ENCODE measurements around the gene ADGRG4.
"Not testable (repeated sequence)": the region's sequence is repeated elsewhere in the genome, so short reads cannot be mapped to it uniquely, and the experiment has no call there.

The ADGRG4 gene

DNA sequence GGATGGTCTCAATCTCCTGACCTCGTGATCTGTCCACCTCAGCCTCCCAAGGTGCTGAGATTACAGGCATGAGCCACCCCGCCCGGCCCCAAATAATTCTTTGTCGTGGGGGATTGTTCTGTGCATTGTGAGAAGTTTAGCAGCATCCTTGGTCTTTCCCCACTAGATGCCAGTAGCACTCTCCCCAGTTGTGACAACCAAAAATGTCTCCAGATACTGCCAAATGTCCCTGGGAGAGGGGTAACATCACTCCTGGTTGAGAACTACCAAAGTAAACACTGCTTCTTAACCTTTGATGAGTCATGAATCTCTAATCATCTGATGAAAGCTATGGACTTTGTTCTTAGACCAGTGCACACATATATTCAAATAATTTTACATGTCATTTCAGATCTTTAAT, 96.2 kb downstream of the ADGRG4 start:
- Mint-ChIP-seq H3K9me3 (no peaks in the 10 kb centered on the region), H3K4me1 (no peaks in the 10 kb centered on the region), H3K27ac (no peak overlapping the region)

DNA sequence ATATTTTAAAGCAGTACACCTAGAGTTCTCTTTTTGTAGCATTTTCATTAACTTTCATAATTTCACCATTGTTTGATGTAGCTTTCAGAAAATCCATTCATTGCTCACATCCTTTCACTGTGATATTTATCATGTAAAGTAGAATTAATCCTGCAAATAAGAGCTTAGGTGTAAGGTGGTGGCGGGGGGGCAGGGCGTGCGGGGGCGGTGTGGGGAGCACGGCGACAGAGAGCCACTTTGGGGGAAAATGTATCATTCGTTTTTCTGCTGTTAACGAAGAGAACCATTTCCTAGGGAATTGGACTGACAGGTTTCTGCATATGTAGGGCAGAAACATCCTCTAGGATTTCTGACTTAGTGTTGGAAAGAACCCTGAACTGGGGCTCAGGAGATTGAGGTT, 104.4 kb downstream of the ADGRG4 start:
- no peak for ATAC-seq
- Mint-ChIP-seq H3K36me3 (no peaks in the 10 kb centered on the region), H3K4me3 (no peak overlapping the region), H3K27ac (no peak overlapping the region), H3K27me3 (peaks cover 11% of the 10 kb centered on the region), H3K4me1 (no peaks in the 10 kb centered on the region), H3K9me3 (no peaks in the 10 kb centered on the region)

More for the DNA sequence above, 96.2 kb downstream of the ADGRG4 start:
- Mint-ChIP-seq H3K36me3 (no peaks in the 10 kb centered on the region), H3K27me3 (no peaks in the 10 kb centered on the region), H3K4me3 (no peak overlapping the region)
- no peak for ATAC-seq

DNA sequence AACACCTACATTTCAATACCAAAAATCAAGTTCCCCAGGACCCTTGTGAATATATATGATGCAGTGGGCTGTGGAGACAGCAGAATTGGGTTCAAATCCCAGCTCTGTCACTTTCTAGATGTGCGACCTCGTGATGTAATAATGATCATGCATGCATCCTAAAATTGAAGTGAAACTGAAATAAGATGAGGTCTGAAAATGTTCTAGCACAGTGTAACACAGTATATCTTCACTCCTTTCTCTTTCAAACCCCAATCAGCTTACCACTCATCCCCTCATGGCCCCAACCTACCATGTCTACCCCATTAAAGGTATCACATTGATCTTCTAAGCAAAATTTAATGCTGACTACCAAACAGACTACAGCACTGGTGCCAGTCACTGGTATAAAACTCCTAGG, 117.0 kb downstream of the ADGRG4 start:
- Mint-ChIP-seq H3K9me3 (peaks cover 3% of the 10 kb centered on the region), H3K4me1 (no peaks in the 10 kb centered on the region), H3K27me3 (no peaks in the 10 kb centered on the region), H3K36me3 (no peaks in the 10 kb centered on the region), H3K4me3 (no peak overlapping the region), H3K27ac (no peak overlapping the region)
- no peak for ATAC-seq

DNA sequence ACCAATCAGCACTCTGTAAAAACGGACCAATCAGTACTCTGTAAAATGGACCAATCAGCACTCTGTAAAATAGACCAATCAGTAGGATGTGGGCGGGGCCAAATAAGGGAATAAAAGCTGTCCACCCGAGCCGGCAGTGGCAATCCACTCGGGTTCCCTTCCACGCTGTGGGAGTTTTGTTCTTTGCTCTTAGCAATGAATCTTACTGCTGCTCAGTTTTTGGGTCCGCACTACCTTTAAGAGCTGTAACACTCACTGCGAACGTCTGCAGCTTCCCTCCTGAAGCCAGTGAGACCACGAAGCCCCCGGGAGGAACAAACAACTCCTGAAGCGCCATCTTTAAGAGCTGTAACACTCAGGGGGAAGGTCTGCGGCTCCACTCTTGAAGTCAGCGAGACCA, 120.6 kb downstream of the ADGRG4 start:
- Mint-ChIP-seq H3K27me3 (no peaks in the 10 kb centered on the region), H3K27ac (no peak overlapping the region), H3K4me3 (no peak overlapping the region), H3K9me3 (peaks cover 3% of the 10 kb centered on the region), H3K4me1 (no peaks in the 10 kb centered on the region), H3K36me3 (no peaks in the 10 kb centered on the region)
- ATAC-seq, result no peak

DNA sequence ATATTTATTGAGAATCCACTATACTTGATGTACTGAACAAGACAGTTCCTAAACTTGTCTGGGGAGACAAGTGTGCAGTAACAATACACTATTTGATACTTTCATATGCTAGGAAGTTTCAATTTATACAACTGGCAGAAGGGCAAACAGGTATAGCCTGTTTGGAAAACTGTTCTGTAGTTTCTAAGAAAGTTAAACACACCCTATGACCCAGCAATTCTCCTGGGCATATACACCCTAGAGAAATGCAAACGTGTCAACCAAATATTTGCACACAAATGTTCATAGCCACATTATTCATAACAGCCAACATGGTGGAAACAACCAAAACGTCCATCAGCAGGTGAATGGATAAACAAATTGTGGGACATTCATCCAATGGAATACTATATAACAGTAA, 123.0 kb downstream of the ADGRG4 start:
- H3K9me3 Mint-ChIP-seq, result peaks cover 3% of the 10 kb centered on the region
- H3K36me3 Mint-ChIP-seq, result no peaks in the 10 kb centered on the region
- H3K4me1 Mint-ChIP-seq, result no peaks in the 10 kb centered on the region
- H3K27ac Mint-ChIP-seq, result no peak overlapping the region
- ATAC-seq, result no peak
- no peaks in the 10 kb centered on the region for H3K27me3 Mint-ChIP-seq
- no peak overlapping the region for H3K4me3 Mint-ChIP-seq

DNA sequence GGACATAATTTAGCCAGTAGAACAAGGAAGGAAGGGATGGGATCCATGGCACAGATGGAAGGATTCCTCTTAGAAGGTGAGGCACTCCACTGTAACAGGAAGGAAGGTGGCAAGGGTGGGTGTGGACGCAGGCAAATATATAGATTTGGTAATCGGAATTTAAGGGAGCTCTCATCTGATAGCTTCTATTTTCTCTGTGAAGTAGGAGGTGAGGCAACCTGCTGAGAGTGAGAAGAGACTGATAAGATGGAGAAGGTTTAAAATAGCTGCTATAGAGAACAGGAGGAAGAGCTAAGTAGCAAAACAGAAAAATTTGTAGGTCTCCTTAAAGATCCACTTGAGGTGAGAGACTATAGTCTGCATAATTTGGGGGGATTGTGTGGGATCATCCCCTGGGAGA, 125.2 kb downstream of the ADGRG4 start:
- H3K27ac Mint-ChIP-seq, result no peak overlapping the region
- H3K4me1 Mint-ChIP-seq, result no peaks in the 10 kb centered on the region
- no peaks in the 10 kb centered on the region for H3K27me3 Mint-ChIP-seq
- H3K36me3 Mint-ChIP-seq, result no peaks in the 10 kb centered on the region
- no peak for ATAC-seq
- no peak overlapping the region for H3K4me3 Mint-ChIP-seq
- H3K9me3 Mint-ChIP-seq, result no peaks in the 10 kb centered on the region

DNA sequence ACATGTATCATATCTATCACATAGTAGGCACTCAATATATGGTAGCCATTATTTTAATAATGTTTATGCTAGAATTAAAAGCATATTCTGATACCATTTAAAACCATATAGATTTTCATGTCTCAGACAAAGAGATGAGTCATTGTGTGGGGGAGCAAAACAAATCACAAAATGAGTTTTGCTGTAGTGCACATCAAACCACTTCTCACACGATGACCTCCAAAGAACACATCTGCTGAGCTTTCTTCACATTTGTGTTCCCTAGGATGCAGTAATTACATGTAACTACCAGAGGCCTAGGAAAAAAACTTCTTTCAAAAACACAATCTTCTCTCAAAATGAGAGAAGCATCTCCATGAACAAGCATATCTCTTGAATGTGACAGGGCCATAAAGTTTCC, 130.9 kb downstream of the ADGRG4 start:
- no peak overlapping the region for H3K4me3 Mint-ChIP-seq
- no peaks in the 10 kb centered on the region for H3K4me1 Mint-ChIP-seq
- no peaks in the 10 kb centered on the region for H3K9me3 Mint-ChIP-seq
- no peak overlapping the region for H3K27ac Mint-ChIP-seq
- H3K27me3 Mint-ChIP-seq, result no peaks in the 10 kb centered on the region
- H3K36me3 Mint-ChIP-seq, result no peaks in the 10 kb centered on the region
- ATAC-seq, result no peak

DNA sequence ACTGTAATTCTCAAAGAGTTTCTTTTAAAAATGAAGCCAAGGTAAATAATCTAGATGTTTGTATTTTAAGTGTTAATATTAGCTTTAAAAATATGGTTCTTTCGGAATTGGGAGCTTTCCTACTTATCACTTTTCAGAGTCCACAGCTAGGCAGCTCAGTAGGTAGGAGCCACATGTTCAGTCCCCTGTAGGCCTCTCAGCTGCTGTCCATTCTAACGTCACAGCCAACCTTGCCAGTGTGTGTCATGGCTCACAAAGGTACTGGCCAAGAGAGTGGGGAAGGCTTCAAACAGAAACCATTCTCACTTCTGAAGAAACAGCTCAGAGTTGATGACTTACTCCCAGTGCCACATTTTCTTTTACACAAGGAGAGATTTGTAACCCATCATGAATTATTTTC, 137.0 kb downstream of the ADGRG4 start:
- no peak overlapping the region for H3K27ac Mint-ChIP-seq
- H3K27me3 Mint-ChIP-seq, result no peaks in the 10 kb centered on the region
- ATAC-seq, result no peak
- H3K9me3 Mint-ChIP-seq, result no peaks in the 10 kb centered on the region
- H3K4me3 Mint-ChIP-seq, result no peak overlapping the region
- H3K36me3 Mint-ChIP-seq, result no peaks in the 10 kb centered on the region
- H3K4me1 Mint-ChIP-seq, result no peaks in the 10 kb centered on the region

DNA sequence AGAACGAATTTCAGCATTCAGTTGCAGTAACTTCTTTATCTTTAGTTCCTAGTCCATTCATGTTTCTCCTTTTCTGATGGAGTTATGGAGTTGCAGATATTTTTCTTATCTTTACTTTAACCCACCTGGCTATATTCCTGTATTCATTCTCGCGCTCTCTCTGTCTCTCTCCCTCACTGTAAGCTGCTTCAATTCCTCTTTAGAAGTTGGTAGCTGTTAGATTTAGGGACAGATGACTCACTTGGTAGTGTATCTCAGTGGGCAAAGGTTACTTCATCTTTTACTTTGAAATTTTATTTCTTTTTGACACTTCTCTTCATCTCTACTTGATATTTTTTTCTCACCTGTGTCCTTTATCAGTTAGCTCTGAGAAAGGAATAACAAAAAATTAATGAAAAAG, 137.4 kb downstream of the ADGRG4 start:
- Mint-ChIP-seq H3K27me3 (no peaks in the 10 kb centered on the region), H3K9me3 (no peaks in the 10 kb centered on the region), H3K4me1 (no peaks in the 10 kb centered on the region), H3K27ac (no peak overlapping the region), H3K4me3 (no peak overlapping the region), H3K36me3 (no peaks in the 10 kb centered on the region)
- ATAC-seq, result no peak

DNA sequence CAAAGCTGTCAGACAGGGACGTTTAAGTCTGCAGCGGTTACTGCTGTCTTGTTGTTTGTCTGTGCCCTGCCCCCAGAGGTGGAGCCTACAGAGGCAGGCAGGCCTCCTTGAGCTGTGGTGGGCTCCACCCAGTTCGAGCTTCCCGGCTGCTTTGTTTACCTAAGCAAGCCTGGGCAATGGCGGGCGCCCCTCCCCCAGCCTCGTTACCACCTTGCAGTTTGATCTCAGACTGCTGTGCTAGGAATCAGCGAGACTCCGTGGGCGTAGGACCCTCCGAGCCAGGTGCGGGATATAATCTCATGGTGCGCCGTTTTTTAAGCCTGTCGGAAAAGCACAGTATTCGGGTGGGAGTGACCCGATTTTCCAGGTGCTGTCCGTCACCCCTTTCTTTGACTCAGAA, 144.9 kb downstream of the ADGRG4 start:
- H3K9me3 Mint-ChIP-seq, H3K36me3 Mint-ChIP-seq, H3K4me3 Mint-ChIP-seq, H3K27me3 Mint-ChIP-seq, H3K4me1 Mint-ChIP-seq, ATAC-seq, H3K27ac Mint-ChIP-seq: not testable (repeated sequence)

DNA sequence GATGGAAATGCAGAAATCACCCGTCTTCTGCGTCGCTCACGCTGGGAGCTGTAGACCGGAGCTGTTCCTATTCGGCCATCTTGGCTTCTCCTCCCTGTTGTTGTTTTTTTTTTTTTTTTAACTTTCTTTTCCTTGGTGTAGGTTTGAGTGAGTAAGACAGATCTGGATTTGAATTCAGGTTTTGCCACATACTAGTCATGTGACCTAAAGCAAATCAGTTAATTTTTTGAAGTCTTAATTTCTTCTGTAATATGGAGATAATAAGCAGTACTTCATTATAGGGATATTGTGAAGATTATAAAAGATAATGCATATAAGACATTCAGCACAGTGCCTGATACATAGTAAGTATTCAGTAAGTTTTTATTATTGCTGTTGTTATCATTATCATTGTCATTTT, 145.4 kb downstream of the ADGRG4 start:
- no peaks in the 10 kb centered on the region for H3K36me3 Mint-ChIP-seq
- H3K27me3 Mint-ChIP-seq, result no peaks in the 10 kb centered on the region
- no peaks in the 10 kb centered on the region for H3K4me1 Mint-ChIP-seq
- H3K27ac Mint-ChIP-seq, result no peak overlapping the region
- H3K4me3 Mint-ChIP-seq, result no peak overlapping the region
- ATAC-seq, result no peak
- H3K9me3 Mint-ChIP-seq, result no peaks in the 10 kb centered on the region

DNA sequence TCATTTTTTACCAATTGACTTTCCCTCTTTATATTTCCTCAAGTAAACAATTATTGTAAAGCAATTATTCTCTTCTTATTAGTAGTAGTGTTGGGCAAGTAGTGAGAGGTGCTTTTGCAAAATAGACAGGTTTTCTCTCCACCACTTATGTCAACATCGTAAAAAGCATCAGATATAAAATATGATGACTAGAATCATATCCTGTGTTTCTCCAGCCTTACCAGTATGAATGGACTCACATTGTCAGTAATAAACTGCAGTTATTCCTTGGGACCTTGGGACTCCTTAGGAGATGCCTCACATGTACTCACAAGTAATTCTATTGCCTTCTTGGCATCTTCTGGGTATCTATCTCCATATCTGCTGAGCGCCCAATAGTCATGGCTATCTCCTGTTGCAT, 146.5 kb downstream of the ADGRG4 start:
- H3K36me3 Mint-ChIP-seq, result no peaks in the 10 kb centered on the region
- no peak overlapping the region for H3K4me3 Mint-ChIP-seq
- ATAC-seq, result no peak
- no peaks in the 10 kb centered on the region for H3K4me1 Mint-ChIP-seq
- no peaks in the 10 kb centered on the region for H3K9me3 Mint-ChIP-seq
- no peaks in the 10 kb centered on the region for H3K27me3 Mint-ChIP-seq
- no peak overlapping the region for H3K27ac Mint-ChIP-seq

DNA sequence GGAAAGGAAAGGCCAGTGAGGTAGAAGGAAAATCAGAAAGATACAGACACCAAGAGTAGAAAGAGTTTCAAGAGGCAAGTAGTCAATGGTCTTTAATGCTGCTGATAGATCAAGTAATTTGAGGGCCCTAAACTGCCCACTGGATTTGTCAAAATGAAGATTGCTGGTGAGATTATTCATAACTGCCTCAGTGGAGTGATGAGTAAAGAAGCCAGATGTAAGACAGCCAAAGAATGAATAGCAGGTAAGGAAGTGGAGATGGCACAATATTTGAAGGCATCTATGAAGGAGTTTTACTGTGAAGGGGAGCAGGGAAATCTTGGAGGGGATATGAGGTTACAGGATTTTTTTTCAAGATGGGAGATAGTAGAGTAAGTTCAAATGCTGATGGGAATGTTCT, 147.2 kb downstream of the ADGRG4 start:
- no peaks in the 10 kb centered on the region for H3K9me3 Mint-ChIP-seq
- no peak overlapping the region for H3K27ac Mint-ChIP-seq
- no peaks in the 10 kb centered on the region for H3K36me3 Mint-ChIP-seq
- no peak overlapping the region for H3K4me3 Mint-ChIP-seq
- no peaks in the 10 kb centered on the region for H3K4me1 Mint-ChIP-seq
- no peaks in the 10 kb centered on the region for H3K27me3 Mint-ChIP-seq
- no peak for ATAC-seq

DNA sequence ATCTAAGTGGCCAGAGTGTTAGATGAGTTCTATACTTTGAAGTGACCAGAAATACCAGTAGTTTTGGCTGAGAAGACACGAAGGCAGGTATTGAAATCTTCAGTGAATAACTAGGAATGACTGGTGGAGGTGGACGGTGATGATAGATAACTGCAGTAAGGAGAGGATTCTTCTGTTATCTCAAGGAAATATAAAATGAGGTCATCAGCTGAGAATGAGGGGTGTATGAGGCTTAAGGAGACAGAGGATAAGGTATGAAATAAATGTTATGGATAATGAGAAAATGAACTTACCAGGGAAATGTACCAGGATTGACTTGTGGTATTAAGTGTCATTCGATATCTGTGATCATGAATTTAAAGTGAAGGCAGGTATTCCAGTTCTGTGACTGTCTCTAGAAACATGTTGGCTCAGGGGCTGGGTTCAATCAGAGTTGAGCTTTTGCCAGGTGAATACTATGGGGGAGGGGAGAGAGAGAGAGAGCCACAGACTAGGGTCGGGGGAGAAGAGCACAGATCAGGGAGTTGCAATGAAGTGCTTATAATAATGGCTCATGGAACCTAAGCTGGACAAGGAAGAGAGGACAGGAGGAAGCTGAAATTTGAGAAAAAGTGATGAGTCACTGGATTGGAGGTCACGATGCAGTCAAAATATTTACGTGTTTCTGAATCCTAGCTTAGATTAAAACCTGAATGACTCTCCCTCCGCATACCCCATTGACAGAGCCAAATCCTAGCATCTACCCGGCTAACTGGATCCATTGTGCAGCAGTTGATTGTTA, 149.5 kb downstream of the ADGRG4 start:
- Mint-ChIP-seq H3K27ac (no peak overlapping the region), H3K4me3 (no peak overlapping the region), H3K27me3 (no peaks in the 10 kb centered on the region), H3K4me1 (no peaks in the 10 kb centered on the region), H3K36me3 (no peaks in the 10 kb centered on the region), H3K9me3 (no peaks in the 10 kb centered on the region)
- no peak for ATAC-seq

DNA sequence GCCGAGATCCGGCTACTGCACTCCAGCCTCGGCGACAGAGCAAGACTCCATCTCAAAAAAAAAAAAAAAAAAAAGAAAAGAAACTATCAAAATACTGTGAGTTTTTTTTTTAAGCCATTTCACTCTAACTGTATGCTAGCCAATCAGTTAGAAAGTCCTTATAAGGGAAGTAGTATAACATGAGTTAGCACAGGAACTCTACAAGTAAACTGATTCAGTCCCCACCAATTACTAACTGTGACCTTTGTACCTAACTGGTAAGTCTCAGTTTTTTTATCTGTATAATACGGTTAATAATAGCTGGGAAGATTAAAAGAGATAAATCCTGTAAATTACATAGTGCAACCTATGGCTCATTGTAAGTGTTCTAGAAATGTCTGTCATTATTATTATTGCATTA, 151.9 kb downstream of the ADGRG4 start:
- Mint-ChIP-seq H3K36me3 (no peaks in the 10 kb centered on the region), H3K4me1 (no peaks in the 10 kb centered on the region), H3K27me3 (no peaks in the 10 kb centered on the region), H3K9me3 (no peaks in the 10 kb centered on the region), H3K4me3 (no peak overlapping the region), H3K27ac (no peak overlapping the region)
- ATAC-seq, result no peak

DNA sequence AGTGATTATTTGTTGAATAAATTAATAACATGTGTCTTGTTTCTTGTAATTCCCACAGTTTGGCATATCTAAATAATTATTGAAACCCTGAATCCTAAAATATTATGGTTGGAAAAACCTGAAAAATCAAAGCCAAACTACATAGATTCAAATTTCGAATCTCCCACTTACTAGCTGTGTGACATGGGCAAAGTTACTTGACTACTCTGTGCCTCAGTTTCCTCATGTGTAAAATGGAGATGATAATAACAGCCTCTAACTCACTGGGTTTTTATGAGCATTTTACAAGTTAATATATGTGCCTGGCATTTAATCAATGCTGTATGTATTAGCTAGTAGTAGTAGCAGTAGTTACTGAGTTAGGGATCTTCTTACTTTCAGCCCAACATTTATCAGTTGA, 152.4 kb downstream of the ADGRG4 start:
- H3K27me3 Mint-ChIP-seq, result no peaks in the 10 kb centered on the region
- ATAC-seq, result no peak
- no peaks in the 10 kb centered on the region for H3K4me1 Mint-ChIP-seq
- no peaks in the 10 kb centered on the region for H3K9me3 Mint-ChIP-seq
- no peak overlapping the region for H3K27ac Mint-ChIP-seq
- no peak overlapping the region for H3K4me3 Mint-ChIP-seq
- H3K36me3 Mint-ChIP-seq, result no peaks in the 10 kb centered on the region

DNA sequence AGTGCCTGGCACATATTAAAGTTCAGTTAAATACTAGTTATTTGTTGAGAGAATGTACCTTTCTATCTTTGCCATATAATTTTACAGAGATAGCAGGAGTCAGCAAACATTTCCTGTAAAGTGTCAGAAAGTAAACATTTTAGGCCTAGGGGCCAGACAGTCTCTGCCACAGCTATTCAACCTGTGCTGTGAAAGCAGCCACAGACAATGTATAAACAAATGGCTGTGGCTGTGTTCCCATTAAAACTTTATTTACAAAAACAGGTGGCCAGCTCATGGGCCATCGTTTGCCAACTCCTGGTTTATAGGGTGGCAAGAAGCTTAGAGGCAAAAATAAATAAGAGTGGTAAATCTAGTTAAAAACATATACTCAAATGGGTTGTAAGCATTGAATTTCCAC, 153.0 kb downstream of the ADGRG4 start:
- H3K27me3 Mint-ChIP-seq, result no peaks in the 10 kb centered on the region
- H3K36me3 Mint-ChIP-seq, result no peaks in the 10 kb centered on the region
- H3K27ac Mint-ChIP-seq, result no peak overlapping the region
- no peak overlapping the region for H3K4me3 Mint-ChIP-seq
- no peaks in the 10 kb centered on the region for H3K4me1 Mint-ChIP-seq
- no peak for ATAC-seq
- no peaks in the 10 kb centered on the region for H3K9me3 Mint-ChIP-seq

Data from stimulated activated memory B cell treated with anti-CD40 and anti-IgM and Interleukin-4, amounts not matched to agents 10 μg/mL and 1 μg/mL and 100 μg/mL, for 72 hours (primary cell).